Stimulated activated naive CD8-positive, alpha-beta T cell treated with anti-CD3 and anti-CD28 coated beads, Interleukin-15, amount 100 ng/mL, for 72 hours (primary cell): ENCODE data around the gene TMEM258.

Experiments
- ATAC-seq: fragments of 150-1000 bp; cut with Tn5 transposase; 2 replicates; pipeline ENCODE4 v1.10.0; 2021; ENCODE audit warnings: mild to moderate bottlenecking, moderate library complexity
- DNase-seq, 2 donors: peaks; one replicate each; pipeline ENCODE4 v3.0.0; 2021 to 2022
- H3K27ac Mint-ChIP-seq, 2 donors: one replicate each; pipeline ENCODE4 v1.8.0; 2022; ENCODE audit warnings: mild to moderate bottlenecking in 2 of 2, mixed read lengths in 2 of 2, moderate library complexity in 2 of 2
- H3K27me3 Mint-ChIP-seq: one replicate; pipeline ENCODE4 v1.8.0; 2022; ENCODE audit warnings: mixed read lengths
- H3K4me1 Mint-ChIP-seq: one replicate; pipeline ENCODE4 v1.8.0; 2022; ENCODE audit warnings: mild to moderate bottlenecking, mixed read lengths
- H3K4me3 Mint-ChIP-seq, 2 donors: one replicate each; pipeline ENCODE4 v1.8.0; 2022; ENCODE audit warnings: mild to moderate bottlenecking in 2 of 2, mixed read lengths in 2 of 2, moderate library complexity in 1 of 2
- H3K9me3 Mint-ChIP-seq, 2 donors: one replicate each; pipeline ENCODE4 v1.8.0; 2022; ENCODE audit warnings: mixed read lengths in 2 of 2

The TMEM258 gene

GRCh38 chr11:61792310-61793082, at the start of gene TMEM258, which contains the start of gene FEN1:
Gene TMEM258, minus strand, starts transcription at chr11:61792599. Its CDS starts 41 bp downstream, at chr11:61792558.
Gene FEN1, plus strand, starts transcription at chr11:61792911. Its CDS starts 2,451 bp downstream, at chr11:61795362.
- H3K4me3 Mint-ChIP-seq: peak within 1 kb of the TSS; percentile 89 to 92

DNA sequence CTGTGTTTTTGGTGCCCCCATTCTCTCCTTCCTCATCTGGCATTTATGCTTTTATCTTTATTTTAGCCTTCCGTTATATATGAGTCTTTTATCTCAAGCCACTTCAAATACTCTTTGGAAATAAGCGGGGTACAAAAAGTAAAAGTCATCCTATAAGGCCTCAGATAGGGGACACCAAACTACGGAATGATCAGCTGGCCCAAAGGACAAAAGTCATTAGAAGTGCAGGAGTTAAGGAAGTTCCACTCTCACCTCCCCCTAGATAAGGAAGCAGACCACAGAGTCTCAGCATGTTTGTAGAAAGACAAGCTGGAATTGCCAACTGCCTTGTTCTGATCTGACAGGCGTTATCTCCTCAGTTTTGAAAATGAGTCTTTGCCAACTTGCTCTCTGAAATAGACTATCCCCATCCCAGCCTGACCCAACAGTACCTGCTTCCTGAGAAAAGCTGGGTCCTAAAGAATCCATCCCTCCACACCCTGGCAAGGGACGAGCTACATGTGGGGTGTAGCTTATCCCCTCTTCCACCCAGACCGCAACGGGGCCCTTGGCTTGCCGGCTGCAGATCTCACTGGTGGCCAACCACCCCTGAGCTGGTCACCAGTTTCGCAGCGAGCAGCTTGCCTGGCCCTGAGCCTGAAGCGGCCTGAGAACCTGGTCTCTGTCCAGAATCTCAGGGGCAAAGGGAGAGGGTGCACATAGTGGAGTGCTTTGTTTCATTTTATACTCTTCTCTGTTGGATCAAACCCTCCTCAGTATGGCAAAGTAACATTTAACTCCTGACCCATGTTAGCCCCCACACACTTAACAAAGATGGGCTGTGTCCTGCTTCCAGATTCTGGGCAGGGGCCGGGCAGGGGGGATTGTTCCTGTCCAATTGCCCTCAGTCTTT, 49.5 kb upstream of the TMEM258 start:
- ATAC-seq: no peak
- H3K27me3 Mint-ChIP-seq: no peaks in the 10 kb centered on the region
- H3K27ac Mint-ChIP-seq: peak overlapping the region in 1 of 2 donors; percentile 19

More at GRCh38 chr11:61792310-61793082, at the start of gene TMEM258, which contains the start of gene FEN1:
- peaks cover 74% of the 10 kb centered on the region for H3K4me1 Mint-ChIP-seq
- DNase-seq: peak; percentile 88 to 89
- no peaks in the 10 kb centered on the region for H3K9me3 Mint-ChIP-seq
- H3K27ac Mint-ChIP-seq: peak within 1 kb of the TSS; percentile 98 to 100
- ATAC-seq: peak; percentile 93
- H3K27me3 Mint-ChIP-seq: no peaks in the 10 kb centered on the region

GRCh38 chr11:61840371-61840770, 48.0 kb upstream of the TMEM258 start:
- ATAC-seq (no peak), DNase-seq (no peak)
- Mint-ChIP-seq H3K4me1 (peaks cover 5% of the 10 kb centered on the region), H3K4me3 (no peak overlapping the region), H3K27me3 (no peaks in the 10 kb centered on the region), H3K9me3 (no peaks in the 10 kb centered on the region), H3K27ac (peak overlapping the region in 1 of 2 donors; percentile 79)

More for the DNA sequence above, 49.5 kb upstream of the TMEM258 start:
- H3K4me1 Mint-ChIP-seq: no peaks in the 10 kb centered on the region
- no peak for DNase-seq
- no peak overlapping the region for H3K4me3 Mint-ChIP-seq
- H3K9me3 Mint-ChIP-seq: no peaks in the 10 kb centered on the region

- no peaks in the 10 kb centered on the region for H3K9me3 Mint-ChIP-seq
- DNase-seq (no peak), ATAC-seq (no peak)
- H3K4me3 Mint-ChIP-seq: no peak overlapping the region
- H3K27ac Mint-ChIP-seq: peak overlapping the region in 1 of 2 donors; percentile 31
- no peaks in the 10 kb centered on the region for H3K27me3 Mint-ChIP-seq
- H3K4me1 Mint-ChIP-seq: peaks cover 11% of the 10 kb centered on the region
Measured at GRCh38 chr11:61839742-61840141, 47.3 kb upstream of the TMEM258 start.

- Mint-ChIP-seq H3K9me3 (no peaks in the 10 kb centered on the region), H3K4me3 (no peak overlapping the region), H3K27me3 (no peaks in the 10 kb centered on the region), H3K4me1 (peaks cover 20% of the 10 kb centered on the region), H3K27ac (peak overlapping the region; percentile 26 to 35)
- DNase-seq: no peak
- no peak for ATAC-seq
Measured at GRCh38 chr11:61838921-61839320, 46.5 kb upstream of the TMEM258 start.

GRCh38 chr11:61838501-61838900, 46.1 kb upstream of the TMEM258 start:
- peak overlapping the region in 1 of 2 donors; percentile 26 for H3K27ac Mint-ChIP-seq
- H3K9me3 Mint-ChIP-seq: no peaks in the 10 kb centered on the region
- no peak overlapping the region for H3K4me3 Mint-ChIP-seq
- H3K4me1 Mint-ChIP-seq: peaks cover 24% of the 10 kb centered on the region
- DNase-seq: no peak
- no peak for ATAC-seq
- H3K27me3 Mint-ChIP-seq: no peaks in the 10 kb centered on the region

- Mint-ChIP-seq H3K27me3 (no peaks in the 10 kb centered on the region), H3K4me1 (peaks cover 34% of the 10 kb centered on the region), H3K4me3 (no peak overlapping the region), H3K9me3 (no peaks in the 10 kb centered on the region), H3K27ac (no peak overlapping the region)
- ATAC-seq: no peak
- no peak for DNase-seq
Measured at GRCh38 chr11:61837411-61838005, 45.1 kb upstream of the TMEM258 start.

- ATAC-seq (no peak), DNase-seq (no peak)
- Mint-ChIP-seq H3K4me3 (no peak overlapping the region), H3K27me3 (no peaks in the 10 kb centered on the region), H3K4me1 (peaks cover 47% of the 10 kb centered on the region), H3K27ac (peak overlapping the region in 1 of 2 donors; percentile 85), H3K9me3 (no peaks in the 10 kb centered on the region)
Measured at GRCh38 chr11:61836193-61836592, 43.8 kb upstream of the TMEM258 start.

DNA sequence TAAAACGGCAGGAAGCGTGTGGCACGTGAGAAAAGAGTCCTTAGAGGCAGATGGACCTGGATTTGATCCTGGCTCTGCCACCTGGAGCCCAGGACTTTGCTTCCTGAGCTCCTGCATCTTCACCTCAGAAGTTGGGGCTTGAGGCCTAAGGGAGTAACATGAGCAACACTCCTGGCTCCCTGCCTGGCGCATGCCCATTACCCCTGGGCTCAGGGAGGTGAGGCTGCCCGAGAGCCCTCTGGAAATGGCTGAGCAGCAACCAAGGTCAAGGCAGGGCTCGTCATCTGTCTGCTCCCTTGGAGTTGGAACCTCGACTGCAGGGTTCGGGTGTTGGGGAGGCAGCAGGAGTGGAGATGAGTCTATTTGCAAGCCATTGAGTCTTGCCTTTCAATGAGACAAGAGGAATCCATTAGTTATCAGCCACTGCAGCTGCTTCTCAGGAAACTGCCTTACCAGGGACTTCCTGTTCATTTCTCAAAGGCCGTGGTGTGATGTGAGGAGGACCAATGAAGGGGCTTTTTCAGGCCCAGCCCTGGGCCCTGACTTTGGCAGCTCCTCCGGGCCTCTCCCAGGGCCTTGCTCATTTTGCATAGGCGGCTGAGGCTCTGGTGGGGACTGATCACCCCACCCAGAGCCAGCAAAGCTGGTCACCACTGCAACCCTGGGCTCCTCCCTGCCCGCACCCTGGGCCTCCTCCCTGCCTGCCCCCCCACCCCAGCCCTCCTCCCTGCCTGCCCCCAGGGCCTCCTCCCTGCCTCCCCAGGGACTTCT, 42.1 kb upstream of the TMEM258 start:
- peaks cover 63% of the 10 kb centered on the region for H3K4me1 Mint-ChIP-seq
- H3K27me3 Mint-ChIP-seq: peaks cover 8% of the 10 kb centered on the region
- ATAC-seq: peak; percentile 98
- H3K4me3 Mint-ChIP-seq: peak overlapping the region; percentile 71 to 76
- no peaks in the 10 kb centered on the region for H3K9me3 Mint-ChIP-seq
- peak; percentile 60 to 73 for DNase-seq
- peak overlapping the region; percentile 87 to 98 for H3K27ac Mint-ChIP-seq

- peaks cover 67% of the 10 kb centered on the region for H3K4me1 Mint-ChIP-seq
- H3K4me3 Mint-ChIP-seq: peak overlapping the region; percentile 9 to 76
- no peak for DNase-seq
- peaks cover 8% of the 10 kb centered on the region for H3K27me3 Mint-ChIP-seq
- no peaks in the 10 kb centered on the region for H3K9me3 Mint-ChIP-seq
- peak overlapping the region; percentile 87 to 98 for H3K27ac Mint-ChIP-seq
- ATAC-seq: no peak
Measured at GRCh38 chr11:61833926-61834277, 41.5 kb upstream of the TMEM258 start.

DNA sequence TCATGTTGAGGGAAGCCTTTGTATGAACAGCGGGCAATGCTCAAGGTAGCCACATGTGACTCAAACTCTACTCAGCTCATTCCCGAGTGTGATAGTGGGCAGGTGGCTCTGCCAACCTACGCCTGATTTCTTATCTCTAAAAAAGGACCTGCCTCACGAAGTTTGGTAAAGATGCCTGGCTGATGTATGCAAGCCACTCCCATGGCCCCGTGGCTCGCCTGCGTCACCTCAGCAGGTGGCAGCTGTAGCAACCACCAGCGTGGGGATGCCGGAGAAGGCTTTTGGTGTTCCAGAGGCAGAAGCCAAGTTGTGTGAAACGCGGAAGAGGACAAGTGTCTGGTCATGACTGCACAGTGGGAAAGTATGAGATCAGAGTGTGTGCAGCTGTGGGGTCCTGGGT, 41.1 kb upstream of the TMEM258 start:
- no peak for DNase-seq
- H3K27ac Mint-ChIP-seq: peak overlapping the region; percentile 16 to 79
- no peak for ATAC-seq
- H3K4me1 Mint-ChIP-seq: peaks cover 69% of the 10 kb centered on the region
- peaks cover 8% of the 10 kb centered on the region for H3K27me3 Mint-ChIP-seq
- no peaks in the 10 kb centered on the region for H3K9me3 Mint-ChIP-seq
- H3K4me3 Mint-ChIP-seq: peak overlapping the region; percentile 9 to 76

- no peaks in the 10 kb centered on the region for H3K9me3 Mint-ChIP-seq
Measured at GRCh38 chr11:61832754-61833153, 40.4 kb upstream of the TMEM258 start.

GRCh38 chr11:61832207-61832606, 39.8 kb upstream of the TMEM258 start:
- peaks cover 8% of the 10 kb centered on the region for H3K27me3 Mint-ChIP-seq
- no peak overlapping the region for H3K4me3 Mint-ChIP-seq
- no peak for DNase-seq

More at GRCh38 chr11:61832754-61833153, 40.4 kb upstream of the TMEM258 start:
- Mint-ChIP-seq H3K27me3 (peaks cover 8% of the 10 kb centered on the region), H3K27ac (no peak overlapping the region), H3K4me1 (peaks cover 73% of the 10 kb centered on the region), H3K4me3 (no peak overlapping the region)
- DNase-seq: no peak
- no peak for ATAC-seq

GRCh38 chr11:61830237-61831105, 38.1 kb upstream of the TMEM258 start:
- Mint-ChIP-seq H3K27ac (no peak overlapping the region), H3K9me3 (no peaks in the 10 kb centered on the region), H3K4me3 (peak overlapping the region in 1 of 2 donors; percentile 56), H3K4me1 (peaks cover 84% of the 10 kb centered on the region), H3K27me3 (peaks cover 15% of the 10 kb centered on the region)
- ATAC-seq (no peak), DNase-seq (no peak)

More at GRCh38 chr11:61832207-61832606, 39.8 kb upstream of the TMEM258 start:
- H3K4me1 Mint-ChIP-seq: peaks cover 75% of the 10 kb centered on the region
- ATAC-seq: no peak
- no peak overlapping the region for H3K27ac Mint-ChIP-seq
- no peaks in the 10 kb centered on the region for H3K9me3 Mint-ChIP-seq
